Esophagus muscularis mucosa (tissue), 4 donors: Measurements from ENCODE around the gene GINS1.

ENCODE experiments used
- EP300 ChIP-seq: sonication (generic); formaldehyde crosslinking; IDR thresholded peaks from one replicate; pipeline ENCODE4 v1.6.1; 2017; ENCODE audit warnings: antibody characterized with exemption
- POLR2A ChIP-seq: fragments of 450-650 bp; IDR thresholded peaks from one replicate; pipeline ENCODE4 v1.6.1; 2017; ENCODE audit warnings: antibody characterized with exemption, moderate library complexity, mild to moderate bottlenecking, low read depth
- POLR2AphosphoS5 ChIP-seq, 2 donors: sonication (generic); formaldehyde crosslinking; IDR thresholded peaks; one replicate each; pipeline ENCODE4 v1.6.1; 2017; ENCODE audit warnings: antibody characterized with exemption in 2 of 2
- TF ChIP-seq, protein P1 (sequence below), 3 experiments: fragments of 200-600 bp in 2 of 3; fragments of 450-650 bp in 1 of 3; sonication (generic) in 2 of 3; IDR thresholded peaks; one replicate each; pipeline ENCODE4 v1.5.1; 2017 to 2019; ENCODE audit warnings: antibody characterized with exemption in 3 of 3, mild to moderate bottlenecking in 2 of 3, moderate library complexity in 1 of 3

- TF ChIP-seq, protein P1, sequence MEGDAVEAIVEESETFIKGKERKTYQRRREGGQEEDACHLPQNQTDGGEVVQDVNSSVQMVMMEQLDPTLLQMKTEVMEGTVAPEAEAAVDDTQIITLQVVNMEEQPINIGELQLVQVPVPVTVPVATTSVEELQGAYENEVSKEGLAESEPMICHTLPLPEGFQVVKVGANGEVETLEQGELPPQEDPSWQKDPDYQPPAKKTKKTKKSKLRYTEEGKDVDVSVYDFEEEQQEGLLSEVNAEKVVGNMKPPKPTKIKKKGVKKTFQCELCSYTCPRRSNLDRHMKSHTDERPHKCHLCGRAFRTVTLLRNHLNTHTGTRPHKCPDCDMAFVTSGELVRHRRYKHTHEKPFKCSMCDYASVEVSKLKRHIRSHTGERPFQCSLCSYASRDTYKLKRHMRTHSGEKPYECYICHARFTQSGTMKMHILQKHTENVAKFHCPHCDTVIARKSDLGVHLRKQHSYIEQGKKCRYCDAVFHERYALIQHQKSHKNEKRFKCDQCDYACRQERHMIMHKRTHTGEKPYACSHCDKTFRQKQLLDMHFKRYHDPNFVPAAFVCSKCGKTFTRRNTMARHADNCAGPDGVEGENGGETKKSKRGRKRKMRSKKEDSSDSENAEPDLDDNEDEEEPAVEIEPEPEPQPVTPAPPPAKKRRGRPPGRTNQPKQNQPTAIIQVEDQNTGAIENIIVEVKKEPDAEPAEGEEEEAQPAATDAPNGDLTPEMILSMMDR (IDR thresholded peaks at IDR 0.05), result no peak
- TF ChIP-seq POLR2AphosphoS5 (IDR thresholded peaks at IDR 0.05) (no peak), POLR2A (no peak), EP300 (no peak)
Measured at GRCh38 chr20:25421102-25421501, 13.6 kb downstream of the GINS1 start.
